Pons (tissue), 1 donor: Measurements from ENCODE around the gene RDH8.

Experiments used
- DNase-seq: peaks from one replicate; pipeline ENCODE4 v3.0.0-alpha.2; 2016; ENCODE audit warnings: low spot score

The RDH8 gene

GRCh38 chr19:10036601-10037071 is 23.4 kb downstream of the RDH8 start:
- no peak for DNase-seq

GRCh38 chr19:10037367-10037766 is 24.1 kb downstream of the RDH8 start:
- DNase-seq: no peak

GRCh38 chr19:10037809-10038208 is 24.5 kb downstream of the RDH8 start:
- DNase-seq: no peak

DNA sequence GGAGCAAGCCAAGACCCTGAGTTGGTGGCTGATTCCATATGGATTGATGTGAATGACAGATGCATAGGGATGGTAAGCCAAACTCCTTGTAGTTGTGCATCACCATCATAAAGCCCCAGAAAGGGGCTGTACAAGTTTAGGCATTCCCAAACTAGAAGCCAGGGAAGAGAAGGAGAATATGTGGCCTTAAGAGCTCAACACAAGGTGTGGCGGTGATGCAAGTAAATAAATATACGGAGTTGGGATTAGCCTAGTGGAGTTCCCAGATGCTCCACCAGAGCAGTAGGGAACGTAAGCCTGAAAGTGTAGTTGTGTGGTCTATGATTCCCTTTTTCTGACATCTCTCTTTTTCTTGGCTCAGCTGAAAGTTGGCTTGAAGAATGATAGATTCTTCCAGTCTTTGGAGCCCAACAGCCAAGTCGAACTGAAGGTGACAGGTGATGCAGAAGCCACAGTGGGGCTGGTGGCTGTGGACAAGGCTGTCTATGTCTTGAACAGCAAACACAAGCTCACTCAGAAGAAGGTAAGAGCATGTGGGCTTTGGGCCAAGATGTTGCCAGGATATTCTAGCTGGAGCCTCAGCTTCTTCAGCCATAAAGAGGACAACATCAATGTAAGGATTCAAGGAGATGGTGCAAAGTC is 30.1 kb downstream of the RDH8 start:
- DNase-seq: no peak

GRCh38 chr19:10044390-10044789 is 31.1 kb downstream of the RDH8 start:
- DNase-seq: no peak

DNA sequence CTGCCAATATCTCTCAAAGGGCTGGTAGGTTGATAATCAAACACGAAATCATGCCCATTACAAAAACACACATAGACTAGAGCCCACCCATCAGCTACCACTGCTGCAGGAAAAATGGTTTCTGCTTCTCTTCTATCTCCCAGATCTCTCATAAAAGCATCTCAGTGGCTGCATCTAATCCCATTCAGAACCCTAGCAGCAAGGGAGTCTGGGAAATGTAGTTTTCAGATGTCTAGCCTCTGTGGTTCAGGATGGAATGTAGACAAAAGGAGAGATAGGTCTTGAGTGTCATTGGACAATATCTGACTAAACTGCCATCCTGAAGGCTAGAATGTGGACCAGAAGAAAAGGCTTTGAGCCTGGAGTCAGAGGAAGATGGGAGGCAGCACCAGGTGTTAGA is 32.1 kb downstream of the RDH8 start:
- DNase-seq: no peak

- no peak for DNase-seq
Observed at GRCh38 chr19:10049626-10050025, 36.3 kb downstream of the RDH8 start.

GRCh38 chr19:10052602-10053360 is 39.5 kb downstream of the RDH8 start:
- DNase-seq: no peak

DNA sequence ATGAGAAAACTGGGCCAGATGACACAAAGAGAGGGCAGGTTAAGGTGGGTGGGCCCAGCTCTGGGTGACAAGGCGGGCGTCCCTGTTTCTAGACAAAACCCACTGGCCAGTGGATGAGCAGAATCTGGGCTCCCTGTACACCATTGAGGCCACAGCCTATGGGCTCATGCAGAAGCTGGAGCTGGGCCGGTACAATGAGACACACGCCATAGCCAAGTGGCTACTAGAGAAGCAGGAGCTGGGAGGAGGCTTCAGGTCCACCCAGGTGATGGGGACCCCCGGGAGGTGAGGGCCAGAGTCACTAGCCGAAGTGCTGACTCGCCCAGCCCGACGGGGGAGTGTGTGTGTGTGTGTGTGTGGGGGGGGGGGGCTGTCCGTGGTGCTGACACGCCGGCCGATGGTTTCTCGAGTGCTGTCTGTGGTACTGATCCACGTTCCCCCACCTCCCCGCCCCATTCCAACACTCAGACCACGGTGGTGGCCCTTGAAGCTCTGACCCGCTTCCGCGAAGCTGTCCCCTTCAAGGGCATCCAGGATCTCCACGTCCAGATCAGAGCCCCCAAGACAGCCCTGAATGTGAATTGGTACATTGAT is 48.5 kb downstream of the RDH8 start:
- no peak for DNase-seq

- DNase-seq: no peak
Observed at GRCh38 chr19:10068205-10068604, 54.9 kb downstream of the RDH8 start.

DNA sequence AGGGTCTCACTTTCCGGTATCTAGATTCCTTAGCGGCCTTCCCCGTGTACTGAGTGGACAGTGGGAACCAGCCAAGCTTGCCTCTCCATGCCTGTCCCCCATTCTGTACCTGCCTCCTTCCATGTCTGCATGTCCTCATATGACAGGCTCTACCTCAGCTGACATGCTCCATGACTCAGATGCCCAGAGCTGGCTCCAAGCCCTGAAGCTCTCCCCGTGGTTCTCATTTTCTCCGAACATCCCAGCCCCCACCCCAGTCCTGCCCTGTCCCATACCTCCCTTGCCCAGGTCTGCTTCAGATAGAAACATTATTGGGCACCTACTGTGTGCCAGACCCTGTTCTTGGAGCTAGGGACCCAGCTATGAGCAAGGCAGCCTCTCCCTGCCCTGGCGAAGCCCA is 55.8 kb downstream of the RDH8 start:
- DNase-seq: no peak

GRCh38 chr19:10070730-10071446 is 57.6 kb downstream of the RDH8 start:
- DNase-seq: no peak
